GM12878 (cell line): ENCODE data around the gene CCDC71. TPM values are rescaled to one million over a fixed set of nuclear protein-coding genes. Genes with fewer than 3 reads are reported as not detected.

Source experiments
- ATAC-seq: fragments of 200-7000 bp; cut with Tn5 transposase; 3 replicates; pipeline ENCODE4 v1.9.1; 2020; ENCODE audit warnings: mild to moderate bottlenecking, moderate library complexity
- BruUV-seq: library from RNA; stranded (reverse); fragments of 400-500 nt; replicated peaks from 2 replicates; lab custom pipeline; 2021; lab: Mats Ljungman, UMichigan
- CTCF ChIA-PET: fragments of 300-600 bp; sonication (Branson Sonifier 250); formaldehyde crosslinking; extraction: SDS; loops from one replicate; lab custom pipeline; 2021; ENCODE audit warnings: inconsistent platforms; lab: Yijun Ruan, JAX
- POLR2A ChIA-PET: fragments of 350-600 bp; formaldehyde crosslinking; extraction: SDS; loops from one replicate; lab custom pipeline; 2021; ENCODE audit warnings: inconsistent platforms; lab: Charles Lee
- RAD21 ChIA-PET: fragments of 300-600 bp; sonication (Branson Sonifier 250); formaldehyde crosslinking; loops from one replicate; lab custom pipeline; 2023; ENCODE audit warnings: antibody characterized with exemption; ENCODE audit not compliant: unreplicated experiment; lab: Charles Lee
- SMC1A ChIA-PET: fragments of 300-600 bp; sonication (Branson Sonifier 250); formaldehyde crosslinking; loops from one replicate; lab custom pipeline; 2023; ENCODE audit not compliant: unreplicated experiment, uncharacterized antibody; lab: Charles Lee
- DNase-seq: peaks from one replicate; pipeline ENCODE4 v3.0.0-alpha.2; 2011; ENCODE audit warnings: low read depth, low spot score
- FAIRE-seq: peaks from 3 replicates; lab custom pipeline; 2011; peaks lifted over from hg19 to GRCh38; lab: Jason Lieb, UNC
- H2AFZ ChIP-seq: 2 replicates; pipeline ENCODE4 v1.6.0; 2011; ENCODE audit warnings: low read depth, low read length, control low read depth; ENCODE audit not compliant: control insufficient read depth
- H3K27ac ChIP-seq: 2 replicates; pipeline ENCODE4 v1.5.1; 2011; ENCODE audit warnings: control low read depth; ENCODE audit not compliant: control insufficient read depth, insufficient read depth
- H3K27me3 ChIP-seq, 2 experiments: replicated peaks in 1 of 2; 2 replicates each; pipeline versions ENCODE4 v1.6.0 to v1.6.1; 2011; ENCODE audit warnings: low read length in 1 of 2; ENCODE audit not compliant: control insufficient read depth in 2 of 2, insufficient read depth in 2 of 2
- H3K36me3 ChIP-seq, 2 experiments: 2 replicates each; pipeline ENCODE4 v1.5.1; 2011; ENCODE audit warnings: low read length in 1 of 2; ENCODE audit not compliant: control insufficient read depth in 2 of 2, insufficient read depth in 2 of 2
- H3K4me1 ChIP-seq: 2 replicates; pipeline ENCODE4 v1.6.1; 2011; ENCODE audit warnings: mild to moderate bottlenecking, low read length, moderate library complexity, mixed read lengths; ENCODE audit not compliant: control insufficient read depth, insufficient read depth
- H3K4me2 ChIP-seq: 2 replicates; pipeline ENCODE4 v1.6.0; 2011; ENCODE audit warnings: control low read depth; ENCODE audit not compliant: control insufficient read depth, insufficient read depth
- H3K4me3 ChIP-seq: fragments of 200-600 bp; sonication (generic); 2 replicates; pipeline ENCODE4 v1.5.1; 2016
- H3K79me2 ChIP-seq: 2 replicates; pipeline ENCODE4 v1.6.0; 2011; ENCODE audit warnings: low read length; ENCODE audit not compliant: control insufficient read depth, insufficient read depth
- H3K9ac ChIP-seq: 2 replicates; pipeline ENCODE4 v1.8.0; 2011; ENCODE audit warnings: low read length, control low read depth, mixed read lengths; ENCODE audit not compliant: control insufficient read depth, insufficient read depth
- H3K9me3 ChIP-seq: replicated peaks from 3 replicates; pipeline ENCODE4 v1.5.1; 2011; ENCODE audit warnings: mild to moderate bottlenecking, low read length; ENCODE audit not compliant: control insufficient read depth, insufficient read depth
- H4K20me1 ChIP-seq: 2 replicates; pipeline ENCODE4 v1.6.0; 2011; ENCODE audit not compliant: control insufficient read depth, insufficient read depth
- JUNB ChIP-seq: IDR thresholded peaks from 2 replicates; pipeline ENCODE4 v1.6.1; 2016; ENCODE audit warnings: antibody characterized with exemption, mild to moderate bottlenecking
- RAD21 ChIP-seq: IDR thresholded peaks from 2 replicates; pipeline ENCODE4 v1.6.1; 2011; ENCODE audit warnings: mild to moderate bottlenecking, low read depth, low read length, moderate library complexity; ENCODE audit not compliant: insufficient read depth
- RFX5 ChIP-seq: IDR thresholded peaks from 2 replicates; pipeline ENCODE4 v1.6.1; 2011; ENCODE audit warnings: low read depth, low read length, improper control_type of control experiment
- SREBF1 ChIP-seq: IDR thresholded peaks from 2 replicates; pipeline ENCODE4 v1.6.1; 2012; ENCODE audit warnings: mild to moderate bottlenecking, low read length
- TBL1XR1 ChIP-seq: IDR thresholded peaks from 2 replicates; pipeline ENCODE4 v1.6.1; 2012; ENCODE audit warnings: low read depth, low read length, improper control_type of control experiment
- TCF12 ChIP-seq: IDR thresholded peaks from 2 replicates; pipeline ENCODE4 v1.6.1; 2011; ENCODE audit warnings: low read depth, mild to moderate bottlenecking, low read length
- WRNIP1 ChIP-seq: IDR thresholded peaks from 2 replicates; pipeline ENCODE4 v1.6.1; 2011; ENCODE audit warnings: low read depth, low read length, improper control_type of control experiment, borderline replicate concordance
- ZNF24 ChIP-seq: fragments of 450-650 bp; IDR thresholded peaks from 2 replicates; pipeline ENCODE4 v1.6.1; 2017; ENCODE audit warnings: antibody characterized with exemption, mild to moderate bottlenecking
- ZNF384 ChIP-seq: IDR thresholded peaks from 2 replicates; pipeline ENCODE4 v1.6.1; 2012; ENCODE audit warnings: low read depth, mild to moderate bottlenecking, low read length, improper control_type of control experiment, borderline replicate concordance
- WGBS: methylation state at CpG from one replicate; pipeline ENCODE4 v1.1.6; 2016; ENCODE audit warnings: low lambda C conversion rate; ENCODE audit not compliant: insufficient replicate concordance, insufficient coverage; ENCODE audit errors: missing lambda C conversion rate; 5-methylcytosine and 5-hydroxymethylcytosine counted together
- in situ Hi-C: fragments of 300-500 bp; cut with MboI; formaldehyde crosslinking; loops from 9 replicates; pipeline ENCODE4 v1.14.3; 2018; ENCODE audit warnings: mixed read lengths
- intact Hi-C: fragments of 100-400 bp; cut with micrococcal nuclease; formaldehyde crosslinking; loops from one replicate; pipeline ENCODE4 v1.14.2; 2022; ENCODE audit not compliant: unreplicated experiment
- polyA plus RNA-seq, 11 experiments: library from polyadenylated mRNA; depleted of rRNA in 4 of 11; unstranded in 6 of 11; stranded (reverse) in 5 of 11; fragments of >200 nt; fragmentation: Nextera tagmentation in 4 of 11; fragmentation: Illumina TruSeq in 1 of 11; extraction: Ambion mirVana in 4 of 11; extraction: Trizol in 1 of 11; gene quantifications; 1 replicate in 1 of 11; 2 replicates in 10 of 11; pipeline versions ENCODE4 v1.2.1 to v1.2.3, GENCODE V29; 2011 to 2016; ENCODE audit warnings: inconsistent platforms in 2 of 11, missing spikeins in 2 of 11, low read depth in 1 of 11
- total RNA-seq, 4 experiments: library from RNA; depleted of rRNA in 3 of 4; stranded (reverse); fragments of >200 nt in 3 of 4; fragmentation: Illumina TruSeq in 1 of 4; extraction: Trizol in 1 of 4; gene quantifications; 2 replicates each; pipeline versions ENCODE4 v1.2.1 to v1.2.3, GENCODE V29; 2013 to 2021
- TF ChIP-seq, protein P1 (sequence below): fragments of 450-650 bp; IDR thresholded peaks from 2 replicates; pipeline ENCODE4 v1.6.1; 2017; ENCODE audit warnings: low read depth, mild to moderate bottlenecking, moderate library complexity
- TF ChIP-seq, protein P2 (sequence below), 3 experiments: IDR thresholded peaks in 2 of 3; conservative IDR thresholded peaks in 1 of 3; 2 replicates each; pipeline ENCODE4 v1.5.1; 2011; ENCODE audit warnings: low read depth in 3 of 3, low read length in 3 of 3, mild to moderate bottlenecking in 3 of 3, control low read depth in 2 of 3, moderate library complexity in 2 of 3, inconsistent platforms in 1 of 3, mixed read lengths in 1 of 3; ENCODE audit not compliant: control insufficient read depth in 2 of 3, insufficient read depth in 1 of 3; ENCODE audit errors: extremely low read depth in 1 of 3
- TF ChIP-seq, protein P3 (sequence below): fragments of 150-350 bp; IDR thresholded peaks from 2 replicates; pipeline ENCODE4 v1.6.1; 2016; ENCODE audit warnings: low read depth, low read length
- TF ChIP-seq, protein P4 (sequence below): IDR thresholded peaks from 2 replicates; pipeline ENCODE4 v1.6.1; 2011; ENCODE audit warnings: low read depth, low read length, improper control_type of control experiment, borderline replicate concordance

The CCDC71 gene
- total and polyA plus RNA-seq, 10 of the 15 experiments (the other 5 are each of a cell fraction or from before 2014, with no cell fraction given), result 0.20 to 38.0 (median 16.1) TPM

DNA sequence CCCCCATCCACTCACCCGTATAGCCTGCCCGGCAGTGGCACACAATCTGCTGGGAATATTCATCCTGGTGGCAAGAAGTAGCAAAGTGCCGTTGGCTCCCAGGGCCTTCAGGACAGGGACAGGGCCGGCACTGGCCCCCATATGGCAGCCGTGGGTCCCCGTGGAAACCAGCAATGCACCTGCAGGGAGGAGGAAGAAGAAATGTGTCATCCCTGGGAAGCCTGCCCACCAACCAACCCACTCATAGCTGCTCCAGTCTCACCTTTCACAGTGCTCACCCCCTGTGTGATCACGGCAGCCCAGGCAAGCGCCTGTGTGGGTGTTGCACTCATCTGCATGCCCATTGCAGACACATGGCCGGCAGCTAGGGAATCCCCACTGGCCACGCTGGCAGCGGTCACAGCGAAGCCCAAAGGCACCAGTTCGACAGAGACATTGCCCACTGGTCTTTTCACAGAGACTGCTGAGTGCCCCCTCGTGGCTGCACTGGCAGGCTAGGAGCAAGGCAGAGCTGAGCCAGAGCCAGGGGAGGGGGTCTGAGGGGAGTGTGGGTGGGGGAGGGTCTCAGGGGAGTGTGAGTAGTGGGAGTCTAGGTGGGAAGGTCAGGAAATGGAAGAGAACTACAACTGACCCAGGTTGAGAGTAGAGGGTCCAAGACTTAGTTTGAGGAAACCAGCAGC, 41.0 kb downstream of the CCDC71 start:
- FAIRE-seq, result no peak
- Histone ChIP-seq H3K9ac (no peak overlapping the region), H3K4me3 (no peak overlapping the region), H3K4me2 (no peak overlapping the region), H4K20me1 (no peaks in the 10 kb centered on the region), H3K27ac (no peak overlapping the region), H3K36me3 (no peaks in the 10 kb centered on the region), H2AFZ (no peak overlapping the region), H3K79me2 (peaks cover 4% of the 10 kb centered on the region), H3K4me1 (peaks cover 2% of the 10 kb centered on the region; the same call in 1 of the 2 replicates), H3K9me3 (no peaks in the 10 kb centered on the region), H3K27me3 (no peaks in the 10 kb centered on the region)
- SMC1A ChIA-PET, result interaction anchor here (1.3 kb wide), 1 partner anchor 137 kb away, joined by 4 read pairs; no protein-coding TSS in a partner anchor
- intact Hi-C loops (no loop called here), in situ Hi-C loops (no loop called here)
- TF ChIP-seq WRNIP1 (no peak), RFX5 (no peak), TCF12 (no peak), JUNB (no peak), SREBF1 (no peak), TBL1XR1 (no peak), ZNF384 (no peak), ZNF24 (no peak), RAD21 (peak; percentile 38; the same call in 1 of the 2 replicates)
- TF ChIP-seq, protein P1, sequence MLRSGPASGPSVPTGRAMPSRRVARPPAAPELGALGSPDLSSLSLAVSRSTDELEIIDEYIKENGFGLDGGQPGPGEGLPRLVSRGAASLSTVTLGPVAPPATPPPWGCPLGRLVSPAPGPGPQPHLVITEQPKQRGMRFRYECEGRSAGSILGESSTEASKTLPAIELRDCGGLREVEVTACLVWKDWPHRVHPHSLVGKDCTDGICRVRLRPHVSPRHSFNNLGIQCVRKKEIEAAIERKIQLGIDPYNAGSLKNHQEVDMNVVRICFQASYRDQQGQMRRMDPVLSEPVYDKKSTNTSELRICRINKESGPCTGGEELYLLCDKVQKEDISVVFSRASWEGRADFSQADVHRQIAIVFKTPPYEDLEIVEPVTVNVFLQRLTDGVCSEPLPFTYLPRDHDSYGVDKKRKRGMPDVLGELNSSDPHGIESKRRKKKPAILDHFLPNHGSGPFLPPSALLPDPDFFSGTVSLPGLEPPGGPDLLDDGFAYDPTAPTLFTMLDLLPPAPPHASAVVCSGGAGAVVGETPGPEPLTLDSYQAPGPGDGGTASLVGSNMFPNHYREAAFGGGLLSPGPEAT, result no peak
- TF ChIP-seq, protein P2, sequence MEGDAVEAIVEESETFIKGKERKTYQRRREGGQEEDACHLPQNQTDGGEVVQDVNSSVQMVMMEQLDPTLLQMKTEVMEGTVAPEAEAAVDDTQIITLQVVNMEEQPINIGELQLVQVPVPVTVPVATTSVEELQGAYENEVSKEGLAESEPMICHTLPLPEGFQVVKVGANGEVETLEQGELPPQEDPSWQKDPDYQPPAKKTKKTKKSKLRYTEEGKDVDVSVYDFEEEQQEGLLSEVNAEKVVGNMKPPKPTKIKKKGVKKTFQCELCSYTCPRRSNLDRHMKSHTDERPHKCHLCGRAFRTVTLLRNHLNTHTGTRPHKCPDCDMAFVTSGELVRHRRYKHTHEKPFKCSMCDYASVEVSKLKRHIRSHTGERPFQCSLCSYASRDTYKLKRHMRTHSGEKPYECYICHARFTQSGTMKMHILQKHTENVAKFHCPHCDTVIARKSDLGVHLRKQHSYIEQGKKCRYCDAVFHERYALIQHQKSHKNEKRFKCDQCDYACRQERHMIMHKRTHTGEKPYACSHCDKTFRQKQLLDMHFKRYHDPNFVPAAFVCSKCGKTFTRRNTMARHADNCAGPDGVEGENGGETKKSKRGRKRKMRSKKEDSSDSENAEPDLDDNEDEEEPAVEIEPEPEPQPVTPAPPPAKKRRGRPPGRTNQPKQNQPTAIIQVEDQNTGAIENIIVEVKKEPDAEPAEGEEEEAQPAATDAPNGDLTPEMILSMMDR (IDR thresholded peaks at IDR 0.05 in 2 of 3, conservative IDR thresholded peaks at IDR 0.05 in 1 of 3; ENCODE audit: control insufficient read depth in 2 of 3, extremely low read depth in 1 of 3, insufficient read depth in 1 of 3, low read depth in 3 of 3, low read length in 3 of 3), result peak in 2 of 3 experiments; percentile 39 to 53; a peak in 4 of 6 replicates
- TF ChIP-seq, protein P3, sequence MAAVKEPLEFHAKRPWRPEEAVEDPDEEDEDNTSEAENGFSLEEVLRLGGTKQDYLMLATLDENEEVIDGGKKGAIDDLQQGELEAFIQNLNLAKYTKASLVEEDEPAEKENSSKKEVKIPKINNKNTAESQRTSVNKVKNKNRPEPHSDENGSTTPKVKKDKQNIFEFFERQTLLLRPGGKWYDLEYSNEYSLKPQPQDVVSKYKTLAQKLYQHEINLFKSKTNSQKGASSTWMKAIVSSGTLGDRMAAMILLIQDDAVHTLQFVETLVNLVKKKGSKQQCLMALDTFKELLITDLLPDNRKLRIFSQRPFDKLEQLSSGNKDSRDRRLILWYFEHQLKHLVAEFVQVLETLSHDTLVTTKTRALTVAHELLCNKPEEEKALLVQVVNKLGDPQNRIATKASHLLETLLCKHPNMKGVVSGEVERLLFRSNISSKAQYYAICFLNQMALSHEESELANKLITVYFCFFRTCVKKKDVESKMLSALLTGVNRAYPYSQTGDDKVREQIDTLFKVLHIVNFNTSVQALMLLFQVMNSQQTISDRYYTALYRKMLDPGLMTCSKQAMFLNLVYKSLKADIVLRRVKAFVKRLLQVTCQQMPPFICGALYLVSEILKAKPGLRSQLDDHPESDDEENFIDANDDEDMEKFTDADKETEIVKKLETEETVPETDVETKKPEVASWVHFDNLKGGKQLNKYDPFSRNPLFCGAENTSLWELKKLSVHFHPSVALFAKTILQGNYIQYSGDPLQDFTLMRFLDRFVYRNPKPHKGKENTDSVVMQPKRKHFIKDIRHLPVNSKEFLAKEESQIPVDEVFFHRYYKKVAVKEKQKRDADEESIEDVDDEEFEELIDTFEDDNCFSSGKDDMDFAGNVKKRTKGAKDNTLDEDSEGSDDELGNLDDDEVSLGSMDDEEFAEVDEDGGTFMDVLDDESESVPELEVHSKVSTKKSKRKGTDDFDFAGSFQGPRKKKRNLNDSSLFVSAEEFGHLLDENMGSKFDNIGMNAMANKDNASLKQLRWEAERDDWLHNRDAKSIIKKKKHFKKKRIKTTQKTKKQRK, result no peak
- TF ChIP-seq, protein P4, sequence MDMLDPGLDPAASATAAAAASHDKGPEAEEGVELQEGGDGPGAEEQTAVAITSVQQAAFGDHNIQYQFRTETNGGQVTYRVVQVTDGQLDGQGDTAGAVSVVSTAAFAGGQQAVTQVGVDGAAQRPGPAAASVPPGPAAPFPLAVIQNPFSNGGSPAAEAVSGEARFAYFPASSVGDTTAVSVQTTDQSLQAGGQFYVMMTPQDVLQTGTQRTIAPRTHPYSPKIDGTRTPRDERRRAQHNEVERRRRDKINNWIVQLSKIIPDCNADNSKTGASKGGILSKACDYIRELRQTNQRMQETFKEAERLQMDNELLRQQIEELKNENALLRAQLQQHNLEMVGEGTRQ, result no peak
- no peak for DNase-seq
- RAD21 ChIA-PET, result interaction anchor here (1.2 kb wide), 1 partner anchor 140 kb away, joined by 4 read pairs; no protein-coding TSS in a partner anchor
- BruUV-seq, result no TSS peak
- WGBS, result 15% methylated on average over 14 of the region's 14 CpGs
- CTCF ChIA-PET, result interaction anchor here (1.0 to 1.8 kb wide), 4 partner anchors 11 to 137 kb away, joined by 3 to 13 read pairs (median 6); partner anchors contain the start of gene QRICH1
- POLR2A ChIA-PET, result no interaction called here
- peak; percentile 18; the same call in 2 of the 3 replicates for ATAC-seq
